ENCODE data around the gene TMEM39A. TPM values are rescaled to one million over a fixed set of nuclear protein-coding genes. Genes with fewer than 3 reads are reported as not detected.

TMEM39A gene
- total and polyA plus RNA-seq, 10 of the 15 experiments (the other 5 are each of a cell fraction or from before 2014, with no cell fraction given): 10.8 to 44.7 (median 33.2) TPM

- Histone ChIP-seq H3K27me3 (replicated peaks in 1 of 2; ENCODE audit: control insufficient read depth in 2 of 2, insufficient read depth in 2 of 2, low read length in 1 of 2) (no peaks in the 10 kb centered on the region), H3K9me3 (replicated peaks; ENCODE audit: control insufficient read depth, insufficient read depth, low read length) (no peaks in the 10 kb centered on the region), H3K36me3 (ENCODE audit: control insufficient read depth in 2 of 2, insufficient read depth in 2 of 2, low read length in 1 of 2) (peaks cover 3 to 22% of the 10 kb centered on the region in 2 experiments), H2AFZ (ENCODE audit: control insufficient read depth, low read depth, low read length) (no peak overlapping the region), H3K4me2 (ENCODE audit: control insufficient read depth, insufficient read depth) (no peak overlapping the region), H4K20me1 (ENCODE audit: control insufficient read depth, insufficient read depth) (no peaks in the 10 kb centered on the region), H3K79me2 (ENCODE audit: control insufficient read depth, insufficient read depth, low read length) (no peaks in the 10 kb centered on the region), H3K27ac (ENCODE audit: control insufficient read depth, insufficient read depth) (no peak overlapping the region), H3K4me1 (ENCODE audit: control insufficient read depth, insufficient read depth, low read length) (peaks cover 6% of the 10 kb centered on the region; the same call in 1 of the 2 replicates), H3K4me3 (no peak overlapping the region), H3K9ac (ENCODE audit: control insufficient read depth, insufficient read depth, low read length) (no peak overlapping the region)
- 95% methylated on average over 1 of the region's 1 CpG for WGBS (ENCODE audit: insufficient coverage, insufficient replicate concordance, low lambda C conversion rate, missing lambda C conversion rate)
- ATAC-seq: no peak
- ChIA-PET POLR2A (interaction anchor here (0.6 kb wide), 1 partner anchor 58 kb away, joined by 3 read pairs; no protein-coding TSS in a partner anchor), RAD21 (ENCODE audit: unreplicated experiment) (no interaction called here), SMC1A (ENCODE audit: uncharacterized antibody, unreplicated experiment) (interaction anchor here (1.0 kb wide), 1 partner anchor 271 kb away, joined by 3 read pairs; no protein-coding TSS in a partner anchor), CTCF (no interaction called here)
- TF ChIP-seq SREBF2 (IDR thresholded peaks at IDR 0.05; ENCODE audit: low read length): no peak
- TF ChIP-seq CBX5 (IDR thresholded peaks at IDR 0.05; ENCODE audit: low read depth): no peak
- no peak for TF ChIP-seq RELA (IDR thresholded peaks at IDR 0.05; ENCODE audit: borderline replicate concordance, partially characterized antibody)
- TF ChIP-seq SRF (IDR thresholded peaks at IDR 0.05; ENCODE audit: low read depth in 2 of 2, low read length in 2 of 2): no peak
- TF ChIP-seq JUND (IDR thresholded peaks at IDR 0.05; ENCODE audit: low read depth, low read length): no peak
- no peak for TF ChIP-seq IKZF1 (conservative IDR thresholded peaks at IDR 0.05)
- TF ChIP-seq MYB (IDR thresholded peaks at IDR 0.05; ENCODE audit: borderline replicate concordance, low read depth, low read length): no peak
- in situ Hi-C loops (cut with MboI): no loop called here
- DNase-seq (ENCODE audit: low read depth, low spot score): no peak
- BruUV-seq (replicated peaks): no TSS peak
- intact Hi-C loops (cut with micrococcal nuclease; ENCODE audit: unreplicated experiment): no loop called here
- FAIRE-seq: no peak
These were observed 53.6 kb downstream of the TMEM39A start for GRCh38 chr3:119409844-119410243.

Data from GM12878 (cell line).